HepG2 (cell line): Measurements from ENCODE around the gene ABCC3. TPM values are rescaled to one million over a fixed set of nuclear protein-coding genes. Genes with fewer than 3 reads are reported as not detected.

ENCODE experiments used
- BCL3 ChIP-seq: sonication (generic); formaldehyde crosslinking; IDR thresholded peaks from 2 replicates; pipeline ENCODE4 v1.5.1; 2020; ENCODE audit warnings: mild to moderate bottlenecking, missing genetic modification reagents, moderate library complexity
- ELF1 ChIP-seq: sonication (generic); formaldehyde crosslinking; IDR thresholded peaks from 2 replicates; pipeline ENCODE4 v1.4.0; 2020; ENCODE audit warnings: missing genetic modification reagents
- KLF15 ChIP-seq: sonication (generic); formaldehyde crosslinking; IDR thresholded peaks from 2 replicates; pipeline ENCODE4 v1.8.1; 2023; ENCODE audit warnings: borderline replicate concordance, mild to moderate bottlenecking, inconsistent platforms, missing genetic modification reagents, mixed read lengths
- KLF6 ChIP-seq: IDR thresholded peaks from 2 replicates; pipeline ENCODE4 v1.8.0; 2016; ENCODE audit warnings: missing biosample characterization, missing genetic modification reagents
- PHF20 ChIP-seq: sonication (generic); formaldehyde crosslinking; IDR thresholded peaks from 2 replicates; pipeline ENCODE4 v1.5.0; 2020; ENCODE audit warnings: mild to moderate bottlenecking, missing genetic modification reagents
- RCOR2 ChIP-seq: IDR thresholded peaks from 2 replicates; pipeline ENCODE4 v1.6.1; 2016; ENCODE audit warnings: missing biosample characterization, missing genetic modification reagents
- RFXAP ChIP-seq: sonication (generic); formaldehyde crosslinking; IDR thresholded peaks from 2 replicates; pipeline ENCODE4 v1.4.0; 2020; ENCODE audit warnings: missing genetic modification reagents, borderline replicate concordance
- SP5 ChIP-seq: IDR thresholded peaks from 2 replicates; pipeline ENCODE4 v1.6.1; 2016; ENCODE audit warnings: low read depth, borderline replicate concordance
- SSRP1 ChIP-seq: IDR thresholded peaks from 2 replicates; pipeline ENCODE4 v1.6.1; 2016; ENCODE audit warnings: control low read depth
- THAP7 ChIP-seq: sonication (generic); formaldehyde crosslinking; IDR thresholded peaks from 2 replicates; pipeline ENCODE4 v1.8.1; 2023; ENCODE audit warnings: mild to moderate bottlenecking, missing genetic modification reagents
- U2AF1 ChIP-seq: fragments of 200-400 bp; formaldehyde crosslinking; optimal IDR thresholded peaks from 2 replicates; pipeline ENCODE3; 2017; ENCODE audit warnings: mild to moderate bottlenecking, low read depth, low read length
- ZBTB43 ChIP-seq: sonication (generic); formaldehyde crosslinking; conservative IDR thresholded peaks from 2 replicates; pipeline ENCODE4 v1.4.0; 2020; ENCODE audit warnings: missing genetic modification reagents
- ZNF101 ChIP-seq: sonication (generic); formaldehyde crosslinking; IDR thresholded peaks from 2 replicates; pipeline ENCODE4 v1.4.0; 2020; ENCODE audit warnings: mild to moderate bottlenecking, low read depth, missing genetic modification reagents, borderline replicate concordance
- ZNF124 ChIP-seq: sonication (generic); formaldehyde crosslinking; IDR thresholded peaks from 2 replicates; pipeline ENCODE4 v1.4.0; 2020; ENCODE audit warnings: missing genetic modification reagents
- ZNF292 ChIP-seq: sonication (generic); formaldehyde crosslinking; IDR thresholded peaks from 2 replicates; pipeline ENCODE4 v1.8.1; 2022; ENCODE audit warnings: mild to moderate bottlenecking, low read depth, missing genetic modification reagents, borderline replicate concordance
- ZNF3 ChIP-seq: IDR thresholded peaks from 2 replicates; pipeline ENCODE4 v1.7.0; 2017; ENCODE audit warnings: inconsistent platforms
- ZNF362 ChIP-seq: sonication (generic); formaldehyde crosslinking; IDR thresholded peaks from 2 replicates; pipeline ENCODE4 v1.4.0; 2020; ENCODE audit warnings: missing genetic modification reagents, mild to moderate bottlenecking, borderline replicate concordance
- ZNF674 ChIP-seq: sonication (generic); formaldehyde crosslinking; IDR thresholded peaks from 2 replicates; pipeline ENCODE4 v1.5.0; 2020; ENCODE audit warnings: low read depth, mild to moderate bottlenecking, missing genetic modification reagents
- ZNF704 ChIP-seq: sonication (generic); formaldehyde crosslinking; IDR thresholded peaks from 2 replicates; pipeline ENCODE4 v1.8.1; 2023; ENCODE audit warnings: mild to moderate bottlenecking, inconsistent platforms, moderate library complexity, missing genetic modification reagents, borderline replicate concordance
- ZNF766 ChIP-seq: sonication (generic); formaldehyde crosslinking; IDR thresholded peaks from 2 replicates; pipeline ENCODE4 v1.5.0; 2020; ENCODE audit warnings: missing genetic modification reagents, borderline replicate concordance
- polyA plus RNA-seq, 8 experiments: library from polyadenylated mRNA; depleted of rRNA in 3 of 8; stranded (reverse) in 7 of 8; unstranded in 1 of 8; fragments of >200 nt; fragmentation: Illumina TruSeq in 4 of 8; extraction: Trizol in 4 of 8; gene quantifications; 2 replicates each; pipeline versions ENCODE4 v1.2.1 to v1.2.3, GENCODE V29; 2011 to 2016; ENCODE audit warnings: low read depth in 4 of 8, missing spikeins in 1 of 8, mixed read lengths in 1 of 8; ENCODE audit not compliant: insufficient read depth in 1 of 8
- total RNA-seq, 5 experiments: library from RNA; depleted of rRNA; stranded (reverse); fragments of >200 nt; fragmentation: Illumina TruSeq; extraction: Trizol; gene quantifications; 2 replicates each; pipeline ENCODE4 v1.2.3, GENCODE V29; 2016; ENCODE audit warnings: low read depth in 1 of 5

Gene ABCC3
- total and polyA plus RNA-seq, 2 of the 13 experiments (the other 11 are each of a cell fraction or from before 2014, with no cell fraction given): 25.2 to 50.7 TPM

- TF ChIP-seq RFXAP (CRISPR knock-in tag) (0 out of 2 replicates have a peak, but pooled peaks have one; percentile 52), ZBTB43 (no peak; the same call in 1 of the 2 replicates), ZNF292 (CRISPR knock-in tag) (peak; percentile 75; the same call in 1 of the 2 replicates), RCOR2 (CRISPR knock-in tag) (peak; percentile 85; the same call in 1 of the 2 replicates), ZNF766 (CRISPR knock-in tag) (no peak), KLF15 (CRISPR knock-in tag) (no peak), ZNF362 (CRISPR knock-in tag) (no peak), ZNF124 (CRISPR knock-in tag) (peak; percentile 25; the same call in 1 of the 2 replicates), KLF6 (no peak), ELF1 (CRISPR knock-in tag) (peak; percentile 77), ZNF674 (no peak), ZNF3 (no peak), THAP7 (CRISPR knock-in tag) (no peak), SP5 (CRISPR knock-in tag) (peak; percentile 89), ZNF101 (CRISPR knock-in tag) (no peak), PHF20 (CRISPR knock-in tag) (no peak), SSRP1 (CRISPR knock-in tag) (no peak; the same call in 1 of the 2 replicates), ZNF704 (CRISPR knock-in tag) (no peak), BCL3 (no peak), U2AF1 (no peak)
Observed at GRCh38 chr17:50660042-50660886, 25.6 kb downstream of the ABCC3 start (continued).
